NCI-H226 (cell line): ENCODE measurements around the gene RABGAP1L.
A peak's percentile ranks its signal among the peaks of the same experiment; 100 is the strongest.
"Not testable (repeated sequence)": the region's sequence is repeated elsewhere in the genome, so short reads cannot be mapped to it uniquely, and the experiment has no call there.

ENCODE experiments used
- DNase-seq: peaks from one replicate; pipeline ENCODE4 v3.0.0-alpha.2; 2015

The RABGAP1L gene

GRCh38 chr1:174837386-174837785 lies 678.1 kb downstream of the RABGAP1L start:
- no peak for DNase-seq

GRCh38 chr1:174839211-174839610 lies 679.9 kb downstream of the RABGAP1L start:
- DNase-seq, result no peak

- DNase-seq, result no peak
These were observed 682.4 kb downstream of the RABGAP1L start for GRCh38 chr1:174841747-174842146.

- not testable (repeated sequence) for DNase-seq
These were observed 689.6 kb downstream of the RABGAP1L start for GRCh38 chr1:174848593-174849560.

GRCh38 chr1:174850726-174851125 lies 691.4 kb downstream of the RABGAP1L start:
- DNase-seq, result no peak

- DNase-seq, result no peak
These were observed 699.0 kb downstream of the RABGAP1L start for GRCh38 chr1:174858301-174858700.

- DNase-seq, result no peak
These were observed 711.0 kb downstream of the RABGAP1L start for GRCh38 chr1:174870319-174870718.

GRCh38 chr1:174871886-174872285 lies 712.6 kb downstream of the RABGAP1L start:
- no peak for DNase-seq

GRCh38 chr1:174872615-174873058 lies 713.3 kb downstream of the RABGAP1L start:
- DNase-seq, result no peak

- DNase-seq, result no peak
These were observed 715.2 kb downstream of the RABGAP1L start for GRCh38 chr1:174874331-174875053.

GRCh38 chr1:174875306-174875705 lies 716.0 kb downstream of the RABGAP1L start:
- no peak for DNase-seq

- DNase-seq, result no peak
These were observed 717.9 kb downstream of the RABGAP1L start for GRCh38 chr1:174877208-174877673.

- DNase-seq, result no peak
These were observed 720.9 kb downstream of the RABGAP1L start for GRCh38 chr1:174880171-174880570.

GRCh38 chr1:174883409-174883808 lies 724.1 kb downstream of the RABGAP1L start:
- peak; percentile 40 for DNase-seq

- no peak for DNase-seq
These were observed 724.7 kb downstream of the RABGAP1L start for GRCh38 chr1:174884038-174884437.

- no peak for DNase-seq
These were observed 725.2 kb downstream of the RABGAP1L start for GRCh38 chr1:174884566-174884965.

- DNase-seq, result no peak
These were observed 730.7 kb downstream of the RABGAP1L start for GRCh38 chr1:174890024-174890423.

GRCh38 chr1:174892016-174892415 lies 732.7 kb downstream of the RABGAP1L start:
- DNase-seq, result no peak

GRCh38 chr1:174894117-174894762 lies 734.9 kb downstream of the RABGAP1L start:
- no peak for DNase-seq

- DNase-seq, result not testable (repeated sequence)
These were observed 736.3 kb downstream of the RABGAP1L start for GRCh38 chr1:174895610-174896009.

GRCh38 chr1:174898102-174898797 lies 738.9 kb downstream of the RABGAP1L start:
- DNase-seq, result no peak

GRCh38 chr1:174900317-174900716 lies 741.0 kb downstream of the RABGAP1L start:
- DNase-seq, result no peak
